Transverse colon (tissue), 4 donors: Measurements from ENCODE around the gene RASSF1. TPM values are rescaled to one million over a fixed set of nuclear protein-coding genes. Genes with fewer than 3 reads are reported as not detected.

Source experiments
- DNase-seq: peaks from one replicate; pipeline ENCODE4 v3.0.0-alpha.2; 2019
- H3K27ac ChIP-seq, 4 donors: fragments of 200-600 bp; sonication (generic); 2 replicates each; pipeline ENCODE4 v1.5.1; 2016 to 2018; ENCODE audit warnings: inconsistent platforms in 4 of 4
- H3K27me3 ChIP-seq: fragments of 200-600 bp; sonication (generic); 2 replicates; pipeline ENCODE4 v1.5.1; 2017; ENCODE audit warnings: inconsistent platforms
- H3K36me3 ChIP-seq, 4 donors: fragments of 200-600 bp; sonication (generic); 2 replicates each; pipeline ENCODE4 v1.5.1; 2017 to 2019; ENCODE audit warnings: inconsistent platforms in 4 of 4
- H3K4me1 ChIP-seq, 4 donors: fragments of 200-600 bp; sonication (generic); 2 replicates each; pipeline ENCODE4 v1.5.1; 2017 to 2020; ENCODE audit warnings: inconsistent platforms in 4 of 4
- H3K4me3 ChIP-seq, 4 donors: fragments of 200-600 bp; sonication (generic); 1 replicate in 1 of 4; 2 replicates in 3 of 4; pipeline versions ENCODE4 v1.5.1 to v1.6.1; 2017 to 2019; ENCODE audit warnings: inconsistent platforms in 4 of 4
- H3K9me3 ChIP-seq, 2 donors: fragments of 200-600 bp; sonication (generic); 2 replicates each; pipeline ENCODE4 v1.5.1; 2017 to 2019; ENCODE audit warnings: inconsistent platforms in 2 of 2
- CTCF ChIP-seq, 5 experiments: fragments of 200-600 bp in 3 of 5; fragments of 450-650 bp in 2 of 5; sonication (generic) in 3 of 5; IDR thresholded peaks; 1 replicate in 2 of 5; 2 replicates in 3 of 5; pipeline ENCODE4 v1.5.1; 2016 to 2017; ENCODE audit warnings: antibody characterized with exemption in 5 of 5, inconsistent platforms in 3 of 5, mild to moderate bottlenecking in 2 of 5, moderate library complexity in 1 of 5
- EP300 ChIP-seq: sonication (generic); formaldehyde crosslinking; IDR thresholded peaks from one replicate; pipeline ENCODE4 v1.6.1; 2017; ENCODE audit warnings: antibody characterized with exemption, low read depth
- POLR2A ChIP-seq: fragments of 450-650 bp; IDR thresholded peaks from one replicate; pipeline ENCODE4 v1.6.1; 2016; ENCODE audit warnings: antibody characterized with exemption, mild to moderate bottlenecking, moderate library complexity
- POLR2AphosphoS5 ChIP-seq, 3 donors: sonication (generic); formaldehyde crosslinking; IDR thresholded peaks; one replicate each; pipeline ENCODE4 v1.6.1; 2016; ENCODE audit warnings: antibody characterized with exemption in 3 of 3
- WGBS, 2 donors: methylation state at CpG; one replicate each; pipeline ENCODE4 v1.1.5; 2018; ENCODE audit warnings: low coverage in 1 of 2; 5-methylcytosine and 5-hydroxymethylcytosine counted together
- in situ Hi-C, 4 donors: fragments of 200-750 bp; cut with MboI; loops; one replicate each; pipeline versions ENCODE4 v1.15.0 to v1.15.1; 2017; ENCODE audit warnings: low sequenced_read_pairs in 3 of 4, low pct_ligation_motif_present in 1 of 4, low pct_unique_long_range_greater_than_20kb in 1 of 4
- intact Hi-C: fragments of 100-400 bp; cut with DNase I; formaldehyde crosslinking; loops from one replicate; pipeline ENCODE4 v1.15.1; 2023; ENCODE audit warnings: low total_unique reads
- total RNA-seq, 4 donors: library from RNA; depleted of rRNA; stranded (reverse); fragments of >200 nt; gene quantifications; one replicate each; pipeline ENCODE4 v1.1.0, GENCODE V29; 2016

The RASSF1 gene
- total RNA-seq, 4 donors from 2014 or later: 9.8 to 29.2 (median 21.7) TPM

GRCh38 chr3:50327943-50328691, 12.5 kb downstream of the RASSF1 start, which contains the start of gene TUSC2:
TSS of gene TUSC2 (minus strand) at chr3:50328223. CDS start at chr3:50328099, 124 bp downstream.
- Histone ChIP-seq H3K9me3 (no peaks in the 10 kb centered on the region), H3K27me3 (no peaks in the 10 kb centered on the region), H3K4me3 (peak within 1 kb of the TSS; percentile 74 to 99 (median 98)), H3K36me3 (peaks cover 0 to 22% (median 5%) of the 10 kb centered on the region in 4 donors), H3K4me1 (peaks cover 8 to 32% (median 25%) of the 10 kb centered on the region in 4 donors), H3K27ac (peak within 1 kb of the TSS; percentile 89 to 93 (median 90))
- intact Hi-C loops (no loop called here), in situ Hi-C loops (no loop called here)
- peak; percentile 99 for DNase-seq
- TF ChIP-seq POLR2AphosphoS5 (IDR thresholded peaks at IDR 0.05): peak; percentile 90 to 94 (median 94)
- peak; percentile 87 for TF ChIP-seq POLR2A
- TF ChIP-seq CTCF (IDR thresholded peaks at IDR 0.05): no peak
- WGBS, 2 donors: 0 to 2% methylated on average over 1 to 52 of the region's 55 CpGs

GRCh38 chr3:50327129-50327528, 13.5 kb downstream of the RASSF1 start:
- peaks cover 0 to 22% (median 5%) of the 10 kb centered on the region in 4 donors for H3K36me3 ChIP-seq
- H3K4me3 ChIP-seq: peak overlapping the region; percentile 74 to 99 (median 98)
- H3K27me3 ChIP-seq: no peaks in the 10 kb centered on the region
- WGBS, 2 donors: 79% methylated on average over 4 of the region's 4 CpGs; no CpG with 5 or more reads in 1 of the 2 donors
- H3K27ac ChIP-seq: peak overlapping the region; percentile 89 to 93 (median 90)
- DNase-seq: no peak
- TF ChIP-seq POLR2A (no peak), CTCF (IDR thresholded peaks at IDR 0.05) (no peak), POLR2AphosphoS5 (IDR thresholded peaks at IDR 0.05) (no peak), EP300 (no peak)
- intact Hi-C loops: no loop called here
- H3K9me3 ChIP-seq: no peaks in the 10 kb centered on the region
- in situ Hi-C loops: no loop called here
- peaks cover 9 to 40% (median 31%) of the 10 kb centered on the region in 4 donors for H3K4me1 ChIP-seq

- in situ Hi-C loops: no loop called here
- no peak for TF ChIP-seq POLR2A
- TF ChIP-seq EP300: no peak
- TF ChIP-seq POLR2AphosphoS5 (IDR thresholded peaks at IDR 0.05): no peak
- no peak for TF ChIP-seq CTCF (IDR thresholded peaks at IDR 0.05)
- Histone ChIP-seq H3K4me1 (peaks cover 12 to 45% (median 35%) of the 10 kb centered on the region in 4 donors), H3K9me3 (no peaks in the 10 kb centered on the region), H3K27ac (no peak overlapping the region), H3K27me3 (no peaks in the 10 kb centered on the region), H3K36me3 (peaks cover 0 to 17% (median 2%) of the 10 kb centered on the region in 4 donors), H3K4me3 (no peak overlapping the region)
- WGBS, 2 donors: 92% methylated on average over 8 of the region's 8 CpGs; no CpG with 5 or more reads in 1 of the 2 donors
- no peak for DNase-seq
- intact Hi-C loops: no loop called here
These were observed 14.5 kb downstream of the RASSF1 start for GRCh38 chr3:50326182-50326541.

- intact Hi-C loops: no loop called here
These were observed 15.0 kb downstream of the RASSF1 start for GRCh38 chr3:50325497-50326181.

More at GRCh38 chr3:50325497-50326181, 15.0 kb downstream of the RASSF1 start:
- no peak for DNase-seq
- 68 to 87% methylated on average over 4 to 11 of the region's 11 CpGs for WGBS, 2 donors
- in situ Hi-C loops: no loop called here
- H3K4me3 ChIP-seq: no peak overlapping the region
- no peaks in the 10 kb centered on the region for H3K27me3 ChIP-seq
- H3K36me3 ChIP-seq: peaks cover 0 to 12% (median 0%) of the 10 kb centered on the region in 4 donors
- H3K9me3 ChIP-seq: no peaks in the 10 kb centered on the region
- peaks cover 12 to 45% (median 35%) of the 10 kb centered on the region in 4 donors for H3K4me1 ChIP-seq
- TF ChIP-seq POLR2AphosphoS5 (IDR thresholded peaks at IDR 0.05): no peak
- TF ChIP-seq CTCF (IDR thresholded peaks at IDR 0.05): no peak
- TF ChIP-seq EP300: no peak
- TF ChIP-seq POLR2A: no peak
- H3K27ac ChIP-seq: no peak overlapping the region
